HepG2 (cell line): ENCODE measurements around the gene SBNO2. TPM values are rescaled to one million over a fixed set of nuclear protein-coding genes. Genes with fewer than 3 reads are reported as not detected.

Experiments used
- ADNP ChIP-seq: sonication (generic); formaldehyde crosslinking; IDR thresholded peaks from 2 replicates; pipeline ENCODE4 v1.4.0; 2020; ENCODE audit warnings: missing genetic modification reagents
- BRD4 ChIP-seq: sonication (generic); formaldehyde crosslinking; IDR thresholded peaks from 2 replicates; pipeline ENCODE4 v1.4.0; 2020; ENCODE audit warnings: missing genetic modification reagents
- EHMT2 ChIP-seq: fragments of 200-600 bp; sonication (generic); IDR thresholded peaks from 2 replicates; pipeline ENCODE4 v1.7.0; 2017; ENCODE audit warnings: antibody characterized with exemption, low read depth, low read length, borderline replicate concordance
- HDAC1 ChIP-seq: sonication (generic); formaldehyde crosslinking; IDR thresholded peaks from 2 replicates; pipeline ENCODE4 v1.5.1; 2020; ENCODE audit warnings: mild to moderate bottlenecking, missing genetic modification reagents
- HDAC2 ChIP-seq: sonication (generic); formaldehyde crosslinking; IDR thresholded peaks from 2 replicates; pipeline ENCODE4 v1.4.0; 2020; ENCODE audit warnings: missing genetic modification reagents
- MEF2D ChIP-seq: sonication (generic); formaldehyde crosslinking; IDR thresholded peaks from 2 replicates; pipeline ENCODE4 v1.5.1; 2020; ENCODE audit warnings: mild to moderate bottlenecking, missing genetic modification reagents
- MLXIP ChIP-seq: sonication (generic); formaldehyde crosslinking; IDR thresholded peaks from 2 replicates; pipeline ENCODE4 v1.9.0; 2021; ENCODE audit warnings: missing genetic modification reagents, borderline replicate concordance
- NFKB2 ChIP-seq: sonication (generic); formaldehyde crosslinking; IDR thresholded peaks from 2 replicates; pipeline ENCODE4 v1.4.0; 2020; ENCODE audit warnings: missing genetic modification reagents, borderline replicate concordance
- PPARG ChIP-seq: conservative IDR thresholded peaks from 2 replicates; pipeline ENCODE4 v1.6.1; 2016; ENCODE audit warnings: missing biosample characterization, missing genetic modification reagents
- SCMH1 ChIP-seq: sonication (generic); formaldehyde crosslinking; IDR thresholded peaks from 2 replicates; pipeline ENCODE4 v1.9.0; 2021; ENCODE audit warnings: missing genetic modification reagents, mild to moderate bottlenecking, borderline replicate concordance
- SETDB1 ChIP-seq: sonication (generic); formaldehyde crosslinking; IDR thresholded peaks from 2 replicates; pipeline ENCODE4 v1.5.1; 2020; ENCODE audit warnings: missing genetic modification reagents, mild to moderate bottlenecking, borderline replicate concordance
- THAP11 ChIP-seq: IDR thresholded peaks from 2 replicates; pipeline ENCODE4 v1.6.1; 2016; ENCODE audit warnings: missing biosample characterization, missing genetic modification reagents
- TRIM24 ChIP-seq: sonication (generic); formaldehyde crosslinking; IDR thresholded peaks from 2 replicates; pipeline ENCODE4 v1.8.0; 2022; ENCODE audit warnings: mild to moderate bottlenecking, missing genetic modification reagents
- YEATS4 ChIP-seq: sonication (generic); formaldehyde crosslinking; IDR thresholded peaks from 2 replicates; pipeline ENCODE4 v1.4.0; 2020; ENCODE audit warnings: missing genetic modification reagents, borderline replicate concordance
- ZBTB34 ChIP-seq: sonication (generic); formaldehyde crosslinking; IDR thresholded peaks from 2 replicates; pipeline ENCODE4 v1.8.0; 2022; ENCODE audit warnings: mild to moderate bottlenecking, missing genetic modification reagents
- ZFP36L2 ChIP-seq: sonication (generic); formaldehyde crosslinking; IDR thresholded peaks from 2 replicates; pipeline ENCODE4 v1.4.0; 2020; ENCODE audit warnings: missing genetic modification reagents
- ZNF17 ChIP-seq: sonication (generic); formaldehyde crosslinking; IDR thresholded peaks from 2 replicates; pipeline ENCODE4 v1.5.0; 2020; ENCODE audit warnings: mild to moderate bottlenecking, missing genetic modification reagents
- ZNF350 ChIP-seq: sonication (generic); formaldehyde crosslinking; IDR thresholded peaks from 2 replicates; pipeline ENCODE4 v1.4.0; 2020; ENCODE audit warnings: mild to moderate bottlenecking, low read depth, missing genetic modification reagents, borderline replicate concordance
- ZNF460 ChIP-seq: sonication (generic); formaldehyde crosslinking; IDR thresholded peaks from 2 replicates; pipeline ENCODE4 v1.5.1; 2020; ENCODE audit warnings: missing genetic modification reagents, mild to moderate bottlenecking, borderline replicate concordance
- ZNF501 ChIP-seq: sonication (generic); formaldehyde crosslinking; IDR thresholded peaks from 2 replicates; pipeline ENCODE4 v1.5.1; 2020; ENCODE audit warnings: mild to moderate bottlenecking, moderate library complexity, missing genetic modification reagents
- ZNF781 ChIP-seq: sonication (generic); formaldehyde crosslinking; IDR thresholded peaks from 2 replicates; pipeline ENCODE4 v1.5.1; 2020; ENCODE audit warnings: borderline replicate concordance, mild to moderate bottlenecking, missing genetic modification reagents; ENCODE audit errors: not compliant biosample characterization
- ZNF841 ChIP-seq: sonication (generic); formaldehyde crosslinking; IDR thresholded peaks from 2 replicates; pipeline ENCODE4 v1.8.1; 2023; ENCODE audit warnings: missing genetic modification reagents, borderline replicate concordance
- polyA plus RNA-seq, 8 experiments: library from polyadenylated mRNA; depleted of rRNA in 3 of 8; stranded (reverse) in 7 of 8; unstranded in 1 of 8; fragments of >200 nt; fragmentation: Illumina TruSeq in 4 of 8; extraction: Trizol in 4 of 8; gene quantifications; 2 replicates each; pipeline versions ENCODE4 v1.2.1 to v1.2.3, GENCODE V29; 2011 to 2016; ENCODE audit warnings: low read depth in 4 of 8, missing spikeins in 1 of 8, mixed read lengths in 1 of 8; ENCODE audit not compliant: insufficient read depth in 1 of 8
- total RNA-seq, 5 experiments: library from RNA; depleted of rRNA; stranded (reverse); fragments of >200 nt; fragmentation: Illumina TruSeq; extraction: Trizol; gene quantifications; 2 replicates each; pipeline ENCODE4 v1.2.3, GENCODE V29; 2016; ENCODE audit warnings: low read depth in 1 of 5
- TF ChIP-seq, protein P1 (sequence below): sonication (generic); formaldehyde crosslinking; conservative IDR thresholded peaks from 2 replicates; pipeline ENCODE4 v1.4.0; 2020; ENCODE audit warnings: missing genetic modification reagents
- TF ChIP-seq, protein P2 (sequence below): sonication (generic); formaldehyde crosslinking; IDR thresholded peaks from 2 replicates; pipeline ENCODE4 v1.4.0; 2020; ENCODE audit warnings: missing genetic modification reagents, borderline replicate concordance

The SBNO2 gene
- total and polyA plus RNA-seq, 2 of the 13 experiments (the other 11 are each of a cell fraction or from before 2014, with no cell fraction given): 8.6 to 10.4 TPM

- TF ChIP-seq, protein P1, sequence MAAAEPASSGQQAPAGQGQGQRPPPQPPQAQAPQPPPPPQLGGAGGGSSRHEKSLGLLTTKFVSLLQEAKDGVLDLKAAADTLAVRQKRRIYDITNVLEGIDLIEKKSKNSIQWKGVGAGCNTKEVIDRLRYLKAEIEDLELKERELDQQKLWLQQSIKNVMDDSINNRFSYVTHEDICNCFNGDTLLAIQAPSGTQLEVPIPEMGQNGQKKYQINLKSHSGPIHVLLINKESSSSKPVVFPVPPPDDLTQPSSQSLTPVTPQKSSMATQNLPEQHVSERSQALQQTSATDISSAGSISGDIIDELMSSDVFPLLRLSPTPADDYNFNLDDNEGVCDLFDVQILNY (CRISPR knock-in tag): no peak
- peak; percentile 86 for TF ChIP-seq THAP11
- TF ChIP-seq ZNF460 (CRISPR knock-in tag): peak; percentile 100
- TF ChIP-seq NFKB2 (CRISPR knock-in tag): 0 out of 2 replicates have a peak, but pooled peaks have one; percentile 2
- TF ChIP-seq HDAC1 (CRISPR knock-in tag): 0 out of 2 replicates have a peak, but pooled peaks have one; percentile 36
- peak; percentile 81; the same call in 1 of the 2 replicates for TF ChIP-seq ZNF501 (CRISPR knock-in tag)
- no peak for TF ChIP-seq SETDB1 (CRISPR knock-in tag)
- TF ChIP-seq, protein P2, sequence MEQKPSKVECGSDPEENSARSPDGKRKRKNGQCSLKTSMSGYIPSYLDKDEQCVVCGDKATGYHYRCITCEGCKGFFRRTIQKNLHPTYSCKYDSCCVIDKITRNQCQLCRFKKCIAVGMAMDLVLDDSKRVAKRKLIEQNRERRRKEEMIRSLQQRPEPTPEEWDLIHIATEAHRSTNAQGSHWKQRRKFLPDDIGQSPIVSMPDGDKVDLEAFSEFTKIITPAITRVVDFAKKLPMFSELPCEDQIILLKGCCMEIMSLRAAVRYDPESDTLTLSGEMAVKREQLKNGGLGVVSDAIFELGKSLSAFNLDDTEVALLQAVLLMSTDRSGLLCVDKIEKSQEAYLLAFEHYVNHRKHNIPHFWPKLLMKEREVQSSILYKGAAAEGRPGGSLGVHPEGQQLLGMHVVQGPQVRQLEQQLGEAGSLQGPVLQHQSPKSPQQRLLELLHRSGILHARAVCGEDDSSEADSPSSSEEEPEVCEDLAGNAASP (CRISPR knock-in tag): peak; percentile 96
- TF ChIP-seq HDAC2 (CRISPR knock-in tag): peak; percentile 85
- TF ChIP-seq ZNF841: no peak
- peak; percentile 71 for TF ChIP-seq ZNF350 (CRISPR knock-in tag)
- no peak for TF ChIP-seq MEF2D
- TF ChIP-seq EHMT2: no peak
- 0 out of 2 replicates have a peak, but pooled peaks have one; percentile 5 for TF ChIP-seq ZBTB34 (CRISPR knock-in tag)
- TF ChIP-seq YEATS4 (CRISPR knock-in tag): no peak
- TF ChIP-seq PPARG: 0 out of 2 replicates have a peak, but pooled peaks have one; percentile 44
- peak; percentile 42; the same call in 1 of the 2 replicates for TF ChIP-seq ADNP
- no peak for TF ChIP-seq SCMH1
- no peak for TF ChIP-seq BRD4 (CRISPR knock-in tag)
- no peak for TF ChIP-seq TRIM24 (CRISPR knock-in tag)
- no peak for TF ChIP-seq ZNF17 (CRISPR knock-in tag)
- TF ChIP-seq MLXIP (CRISPR knock-in tag): no peak
- TF ChIP-seq ZFP36L2 (CRISPR knock-in tag): no peak
- no peak for TF ChIP-seq ZNF781 (CRISPR knock-in tag)
Observed at GRCh38 chr19:1097810-1098176, 76.3 kb downstream of the SBNO2 start (continued).
